Measurements from ENCODE around the gene TLE6.

Gene TLE6

GRCh38 chr19:3031607-3031867 lies 54.2 kb downstream of the TLE6 start:
- H3K9me2 ChIP-seq (replicated peaks; ENCODE audit: low read depth, low read length): no peaks in the 10 kb centered on the region
- H3K4me2 ChIP-seq (ENCODE audit: low read depth, low read length, poor library complexity, severe bottlenecking): no peak overlapping the region
- no peak overlapping the region for H3K4me3 ChIP-seq (ENCODE audit: low read length, poor library complexity, severe bottlenecking)
- no peaks in the 10 kb centered on the region for H4K20me1 ChIP-seq (ENCODE audit: insufficient read depth, low read length, poor library complexity, severe bottlenecking)
- H3F3A ChIP-seq (ENCODE audit: low read depth): no peaks in the 10 kb centered on the region
- H2AFZ ChIP-seq (ENCODE audit: low read length): no peak overlapping the region
- TF ChIP-seq EZH2phosphoT487 (IDR thresholded peaks at IDR 0.05; ENCODE audit: borderline replicate concordance) (no peak), CTCF (conservative IDR thresholded peaks at IDR 0.05; ENCODE audit: low read length) (no peak)
- H3K27me3 ChIP-seq (ENCODE audit: insufficient read depth, low read length, poor library complexity, severe bottlenecking): peaks cover 6% of the 10 kb centered on the region
- no peak overlapping the region for H3K9ac ChIP-seq (ENCODE audit: low read depth, low read length, poor library complexity, severe bottlenecking)
- H3K9me3 ChIP-seq (ENCODE audit: insufficient read depth, low read depth, low read length): no peaks in the 10 kb centered on the region
- H3K4me1 ChIP-seq (ENCODE audit: insufficient read depth, low read length, poor library complexity, severe bottlenecking): peaks cover 22% of the 10 kb centered on the region
- H3K79me2 ChIP-seq (ENCODE audit: insufficient read depth, low read length): no peaks in the 10 kb centered on the region
- H3K36me3 ChIP-seq (ENCODE audit: insufficient read depth, low read length): no peaks in the 10 kb centered on the region

GRCh38 chr19:3033595-3034405 lies 56.4 kb downstream of the TLE6 start:
- Histone ChIP-seq H3K9me2 (replicated peaks; ENCODE audit: low read depth, low read length) (no peaks in the 10 kb centered on the region), H4K20me1 (ENCODE audit: insufficient read depth, low read length, poor library complexity, severe bottlenecking) (no peaks in the 10 kb centered on the region), H3K27me3 (ENCODE audit: insufficient read depth, low read length, poor library complexity, severe bottlenecking) (peaks cover under 1% of the 10 kb centered on the region), H2AFZ (ENCODE audit: low read length) (no peak overlapping the region), H3K79me2 (ENCODE audit: insufficient read depth, low read length) (no peaks in the 10 kb centered on the region), H3F3A (ENCODE audit: low read depth) (no peaks in the 10 kb centered on the region), H3K9ac (ENCODE audit: low read depth, low read length, poor library complexity, severe bottlenecking) (no peak overlapping the region), H3K36me3 (ENCODE audit: insufficient read depth, low read length) (no peaks in the 10 kb centered on the region), H3K4me2 (ENCODE audit: low read depth, low read length, poor library complexity, severe bottlenecking) (no peak overlapping the region), H3K4me1 (ENCODE audit: insufficient read depth, low read length, poor library complexity, severe bottlenecking) (peaks cover 20% of the 10 kb centered on the region), H3K4me3 (ENCODE audit: low read length, poor library complexity, severe bottlenecking) (no peak overlapping the region), H3K9me3 (ENCODE audit: insufficient read depth, low read depth, low read length) (no peaks in the 10 kb centered on the region)
- TF ChIP-seq CTCF (conservative IDR thresholded peaks at IDR 0.05; ENCODE audit: low read length) (no peak), EZH2phosphoT487 (IDR thresholded peaks at IDR 0.05; ENCODE audit: borderline replicate concordance) (no peak)

- no peaks in the 10 kb centered on the region for H4K20me1 ChIP-seq (ENCODE audit: insufficient read depth, low read length, poor library complexity, severe bottlenecking)
- H3K4me1 ChIP-seq (ENCODE audit: insufficient read depth, low read length, poor library complexity, severe bottlenecking): peaks cover 19% of the 10 kb centered on the region
- no peaks in the 10 kb centered on the region for H3K27me3 ChIP-seq (ENCODE audit: insufficient read depth, low read length, poor library complexity, severe bottlenecking)
- no peaks in the 10 kb centered on the region for H3K36me3 ChIP-seq (ENCODE audit: insufficient read depth, low read length)
- H3K9ac ChIP-seq (ENCODE audit: low read depth, low read length, poor library complexity, severe bottlenecking): peak overlapping the region; percentile 89
- peak overlapping the region; percentile 99 for H3K4me2 ChIP-seq (ENCODE audit: low read depth, low read length, poor library complexity, severe bottlenecking)
- TF ChIP-seq CTCF (conservative IDR thresholded peaks at IDR 0.05; ENCODE audit: low read length) (no peak), EZH2phosphoT487 (IDR thresholded peaks at IDR 0.05; ENCODE audit: borderline replicate concordance) (no peak)
- no peak overlapping the region for H2AFZ ChIP-seq (ENCODE audit: low read length)
- H3F3A ChIP-seq (ENCODE audit: low read depth): no peaks in the 10 kb centered on the region
- H3K9me3 ChIP-seq (ENCODE audit: insufficient read depth, low read depth, low read length): no peaks in the 10 kb centered on the region
- H3K9me2 ChIP-seq (replicated peaks; ENCODE audit: low read depth, low read length): no peaks in the 10 kb centered on the region
- no peaks in the 10 kb centered on the region for H3K79me2 ChIP-seq (ENCODE audit: insufficient read depth, low read length)
- peak overlapping the region; percentile 90 for H3K4me3 ChIP-seq (ENCODE audit: low read length, poor library complexity, severe bottlenecking)
Observed at GRCh38 chr19:3034406-3034655, 57.0 kb downstream of the TLE6 start.
